GM10248 (cell line): ENCODE data around the gene RAB44.
A peak's percentile ranks its signal among the peaks of the same experiment; 100 is the strongest.

Source experiments
- CTCF ChIA-PET: fragments of 300-600 bp; sonication (Branson Sonifier 250); formaldehyde crosslinking; extraction: SDS; loops from one replicate; lab custom pipeline; 2021; ENCODE audit warnings: antibody characterized with exemption; lab: Yijun Ruan, JAX
- POLR2A ChIA-PET: fragments of 350-650 bp; sonication (Branson Sonifier 250); formaldehyde crosslinking; extraction: SDS; loops from one replicate; lab custom pipeline; 2020; ENCODE audit warnings: antibody characterized with exemption; lab: Yijun Ruan, JAX
- DNase-seq: peaks from one replicate; pipeline ENCODE4 v3.0.0; 2012; ENCODE audit errors: extremely low spot score
- CTCF ChIP-seq: IDR thresholded peaks from 2 replicates; pipeline ENCODE4 v1.5.1; 2012; ENCODE audit warnings: mild to moderate bottlenecking, low read depth; ENCODE audit errors: extremely low read depth, missing control alignments, control extremely low read depth

RAB44 gene

DNA sequence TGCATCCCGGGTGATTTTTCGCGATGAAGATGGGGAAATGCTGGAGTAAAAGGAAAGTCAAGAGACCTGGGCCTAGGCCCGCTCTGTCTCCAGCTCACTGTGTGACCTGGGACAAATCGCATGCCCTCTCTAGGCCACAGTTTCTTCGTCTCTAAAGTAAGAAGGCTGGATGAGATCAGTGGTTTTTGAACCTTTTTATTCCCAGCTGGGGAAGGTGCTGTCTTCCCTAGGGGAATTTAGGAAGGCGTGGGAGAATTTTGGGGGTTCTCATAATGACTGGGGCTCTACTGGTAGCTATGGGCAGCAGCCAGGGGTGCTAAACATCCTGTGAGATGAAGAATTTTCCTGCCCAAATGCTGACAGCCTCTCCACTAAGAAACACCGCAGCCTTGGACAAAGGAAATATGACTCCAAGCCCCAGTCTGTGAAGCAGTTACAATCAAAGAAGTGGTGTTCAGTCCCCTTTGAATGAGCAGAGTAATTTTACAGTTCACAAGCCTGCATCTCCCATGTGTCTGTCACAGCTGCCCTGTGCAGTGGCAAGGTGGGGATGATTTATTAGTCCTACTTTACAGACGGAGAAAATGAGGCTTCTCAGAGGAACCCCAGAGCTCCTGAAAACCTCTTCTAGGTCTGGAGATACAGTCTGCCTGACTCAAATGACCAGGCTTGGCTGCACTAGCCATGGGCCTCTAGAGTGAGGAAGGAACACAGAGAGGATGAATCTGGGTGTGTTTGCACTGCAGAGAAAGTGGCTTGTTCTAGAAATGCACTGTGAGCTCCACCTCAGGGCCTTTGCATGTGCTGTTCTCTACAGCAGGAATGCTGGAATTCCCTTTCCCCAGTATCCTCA, 57.2 kb downstream of the RAB44 start:
- TF ChIP-seq CTCF = no peak
- CTCF ChIA-PET = interaction anchor here (0.8 to 25.8 kb wide), 13 partner anchors 20 to 659 kb away, joined by 3 to 596 read pairs (median 3); no protein-coding TSS in a partner anchor
- POLR2A ChIA-PET = interaction anchor here (0.6 to 1.7 kb wide), 3 partner anchors 48 to 501 kb away, joined by 3 read pairs; partner anchors contain the start of gene CDKN1A
- DNase-seq = no peak

DNA sequence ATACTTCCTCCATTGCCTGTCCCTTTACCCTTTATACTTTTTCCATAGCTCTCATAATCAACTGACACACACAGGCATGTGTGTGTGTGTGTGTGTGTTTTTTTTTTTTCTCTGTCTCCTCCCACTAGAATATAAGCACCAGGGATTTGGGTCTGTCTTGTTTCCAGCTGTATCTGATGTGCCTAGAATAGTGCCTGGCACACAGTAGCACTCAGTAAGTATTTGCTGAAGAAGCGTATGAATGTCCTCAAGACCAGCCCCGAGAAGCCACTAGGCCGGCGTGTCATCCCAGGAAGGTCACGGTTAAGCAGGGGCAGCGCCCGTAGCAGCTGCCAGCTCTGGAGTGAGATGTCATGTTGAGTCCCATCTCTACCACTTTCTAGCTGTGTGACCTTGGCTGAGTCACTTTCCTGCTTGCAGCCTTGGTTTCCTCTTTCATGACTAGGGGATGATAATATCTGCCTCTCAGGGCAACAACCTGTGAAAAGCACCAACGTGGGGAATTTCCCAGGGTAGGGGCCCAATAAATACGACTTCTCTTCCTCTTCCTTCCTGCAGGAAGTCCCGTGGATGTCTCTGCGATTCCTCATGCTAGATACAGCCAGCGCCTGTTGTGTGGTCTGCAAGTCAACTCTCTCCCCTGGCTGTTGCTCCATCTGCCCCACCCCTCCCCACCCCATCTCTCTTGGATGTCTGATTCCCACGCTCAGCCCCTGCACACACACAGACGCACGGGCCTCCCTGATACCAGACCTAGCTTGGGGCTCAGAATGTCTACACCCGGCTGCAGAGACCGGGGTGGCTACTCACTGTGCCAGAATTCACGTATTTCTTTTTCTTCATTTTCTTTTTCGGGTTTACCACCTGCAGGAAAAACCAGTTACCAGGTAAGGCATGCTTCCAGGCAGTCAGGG, 58.1 kb downstream of the RAB44 start:
- TF ChIP-seq CTCF = no peak
- ChIA-PET CTCF (interaction anchor here (0.8 to 25.8 kb wide), 11 partner anchors 21 to 660 kb away, joined by 3 to 596 read pairs (median 3); no protein-coding TSS in a partner anchor), POLR2A (interaction anchor here (1.1 to 1.7 kb wide), 2 partner anchors 77 to 160 kb away, joined by 3 read pairs; partner anchors contain the start of gene CDKN1A)
- DNase-seq = peak; percentile 71

- DNase-seq = no peak
- CTCF ChIA-PET = interaction anchor here (1.0 to 25.8 kb wide), 6 partner anchors 9 to 142 kb away, joined by 3 to 596 read pairs (median 20); no protein-coding TSS in a partner anchor
- POLR2A ChIA-PET = interaction anchor here (1.1 kb wide), 1 partner anchor 161 kb away, joined by 3 read pairs; no protein-coding TSS in a partner anchor
- no peak for TF ChIP-seq CTCF
Measured at GRCh38 chr6:36756786-36757185, 59.2 kb downstream of the RAB44 start.

- DNase-seq = peak; percentile 52
- peak; percentile 18 for TF ChIP-seq CTCF
- ChIA-PET POLR2A (no interaction called here), CTCF (interaction anchor here (1.0 to 25.8 kb wide), 10 partner anchors 10 to 260 kb away, joined by 3 to 596 read pairs (median 16); no protein-coding TSS in a partner anchor)
Measured at GRCh38 chr6:36757206-36757605, 59.6 kb downstream of the RAB44 start.

DNA sequence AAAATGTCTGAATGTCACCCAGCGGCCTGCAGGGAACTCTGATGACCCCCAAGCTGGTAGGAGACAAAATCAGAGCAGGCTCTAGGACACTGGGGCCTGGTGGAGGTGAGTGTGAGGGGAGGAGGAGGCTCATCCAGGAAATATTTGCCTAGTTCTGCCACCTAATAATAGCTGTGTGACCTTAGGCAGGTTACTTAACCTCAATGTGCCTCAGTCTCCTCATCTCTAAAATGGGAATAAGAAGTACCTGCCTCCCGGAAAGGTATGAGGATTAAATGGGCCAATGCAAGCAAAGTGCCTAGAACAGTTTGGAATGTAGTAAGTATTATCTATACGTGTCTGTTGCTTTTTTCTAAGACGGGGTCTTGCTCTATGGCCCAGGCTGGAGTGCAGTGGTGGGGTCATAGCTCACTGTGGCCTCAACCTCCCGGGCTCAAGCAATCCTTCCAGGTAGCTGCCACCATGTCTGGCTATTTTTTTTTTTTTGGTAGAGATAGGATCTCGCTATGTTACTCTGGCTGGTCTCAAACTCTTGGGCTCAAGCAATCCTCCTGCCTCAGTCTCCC, 60.4 kb downstream of the RAB44 start:
- POLR2A ChIA-PET = no interaction called here
- TF ChIP-seq CTCF = no peak
- DNase-seq = no peak
- CTCF ChIA-PET = interaction anchor here (0.8 to 25.8 kb wide), 32 partner anchors 10 to 456 kb away, joined by 3 to 596 read pairs (median 10); partner anchors contain the start of gene CDKN1A
